Measurements from ENCODE around the gene BMPER.

BMPER gene

GRCh38 chr7:34100661-34101060 is 195.3 kb downstream of the BMPER start:
- DNase-seq = no peak

- DNase-seq = no peak
Observed at GRCh38 chr7:34104115-34104514, 198.8 kb downstream of the BMPER start.

- DNase-seq = no peak
Observed at GRCh38 chr7:34104992-34105391, 199.7 kb downstream of the BMPER start.

- DNase-seq = no peak
Observed at GRCh38 chr7:34107276-34107675, 201.9 kb downstream of the BMPER start.

- DNase-seq = no peak
Observed at GRCh38 chr7:34108165-34108564, 202.8 kb downstream of the BMPER start.

GRCh38 chr7:34109936-34110780 is 204.8 kb downstream of the BMPER start:
- no peak for DNase-seq

- DNase-seq = no peak
Observed at GRCh38 chr7:34111031-34111430, 205.7 kb downstream of the BMPER start.

GRCh38 chr7:34115503-34115902 is 210.2 kb downstream of the BMPER start:
- DNase-seq = no peak

- DNase-seq = no peak
Observed at GRCh38 chr7:34117573-34117972, 212.2 kb downstream of the BMPER start.

GRCh38 chr7:34121366-34121765 is 216.0 kb downstream of the BMPER start:
- DNase-seq = no peak

GRCh38 chr7:34123316-34123715 is 218.0 kb downstream of the BMPER start:
- no peak for DNase-seq

GRCh38 chr7:34124765-34125164 is 219.4 kb downstream of the BMPER start:
- DNase-seq = no peak

- no peak for DNase-seq
Observed at GRCh38 chr7:34128762-34129161, 223.4 kb downstream of the BMPER start.

- DNase-seq = no peak
Observed at GRCh38 chr7:34130558-34131295, 225.4 kb downstream of the BMPER start.

GRCh38 chr7:34131371-34131770 is 226.0 kb downstream of the BMPER start:
- DNase-seq = no peak

GRCh38 chr7:34133356-34133982 is 228.1 kb downstream of the BMPER start:
- DNase-seq = no peak

- DNase-seq = no peak
Observed at GRCh38 chr7:34133983-34134782, 228.8 kb downstream of the BMPER start.

GRCh38 chr7:34135924-34136323 is 230.6 kb downstream of the BMPER start:
- no peak for DNase-seq

- no peak for DNase-seq
Observed at GRCh38 chr7:34136698-34137097, 231.4 kb downstream of the BMPER start.

- DNase-seq = no peak
Observed at GRCh38 chr7:34137176-34137575, 231.8 kb downstream of the BMPER start.

GRCh38 chr7:34138483-34138882 is 233.1 kb downstream of the BMPER start:
- no peak for DNase-seq

- no peak for DNase-seq
Observed at GRCh38 chr7:34139086-34139485, 233.7 kb downstream of the BMPER start.

- DNase-seq = no peak
Observed at GRCh38 chr7:34140066-34140465, 234.7 kb downstream of the BMPER start.
